ENCODE data around the gene ADORA1.

The ADORA1 gene

DNA sequence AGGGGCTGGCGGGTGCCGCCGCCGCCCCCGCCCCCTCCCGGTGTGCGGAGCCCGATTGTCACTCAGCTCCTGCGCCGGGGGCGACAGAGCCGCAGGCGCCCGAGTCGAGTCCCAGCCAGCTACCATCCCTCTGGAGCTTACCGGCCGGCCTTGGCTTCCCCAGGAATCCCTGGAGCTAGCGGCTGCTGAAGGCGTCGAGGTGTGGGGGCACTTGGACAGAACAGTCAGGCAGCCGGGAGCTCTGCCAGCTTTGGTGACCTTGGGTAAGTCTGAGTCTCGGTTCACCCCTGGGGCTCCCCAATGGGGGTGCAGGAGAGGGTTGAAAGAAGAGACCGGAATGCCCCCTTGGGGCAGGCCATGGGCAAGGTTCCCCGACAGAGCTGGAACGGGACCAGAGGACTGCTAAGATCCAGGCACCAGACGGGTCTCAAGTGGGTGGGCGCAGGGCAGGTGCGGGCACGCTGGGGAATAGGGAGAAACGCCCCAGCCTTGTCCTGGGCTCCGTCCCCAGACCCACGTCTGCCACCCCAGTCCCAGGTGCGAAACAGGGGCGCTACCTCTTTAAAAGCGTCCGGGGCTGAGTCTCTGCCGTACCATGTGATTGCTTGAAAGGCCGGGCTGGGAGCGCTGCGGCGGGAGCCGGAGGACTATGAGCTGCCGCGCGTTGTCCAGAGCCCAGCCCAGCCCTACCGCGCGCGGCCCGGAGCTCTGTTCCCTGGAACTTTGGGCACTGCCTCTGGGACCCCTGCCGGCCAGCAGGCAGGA, at the start of gene ADORA1:
TSS of gene ADORA1 (plus strand) at position 61 of the 765 bp plus-strand sequence. CDS start 1,116 bp downstream, outside the sequence.
- no peak for DNase-seq

DNA sequence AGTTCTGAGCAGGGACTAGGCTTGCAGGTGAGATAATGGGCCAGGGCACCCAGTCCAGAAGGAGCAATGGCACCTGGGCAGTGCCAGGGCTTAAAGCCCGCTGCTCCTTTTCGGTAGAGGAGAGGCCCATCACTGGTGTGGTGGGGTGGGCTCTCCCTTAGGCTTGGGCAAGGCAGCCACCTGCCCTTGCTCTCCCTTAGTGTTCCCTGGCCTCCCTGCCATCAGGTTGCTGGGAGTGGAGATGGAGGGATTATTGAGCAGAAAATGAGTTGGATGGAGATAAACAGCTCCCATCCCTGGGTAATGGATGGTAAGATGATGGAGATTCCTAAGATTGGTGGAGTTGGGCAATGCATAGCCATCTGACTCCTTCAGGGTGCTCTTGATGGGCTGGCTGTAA, 49.6 kb upstream of the ADORA1 start:
- no peak for DNase-seq

DNA sequence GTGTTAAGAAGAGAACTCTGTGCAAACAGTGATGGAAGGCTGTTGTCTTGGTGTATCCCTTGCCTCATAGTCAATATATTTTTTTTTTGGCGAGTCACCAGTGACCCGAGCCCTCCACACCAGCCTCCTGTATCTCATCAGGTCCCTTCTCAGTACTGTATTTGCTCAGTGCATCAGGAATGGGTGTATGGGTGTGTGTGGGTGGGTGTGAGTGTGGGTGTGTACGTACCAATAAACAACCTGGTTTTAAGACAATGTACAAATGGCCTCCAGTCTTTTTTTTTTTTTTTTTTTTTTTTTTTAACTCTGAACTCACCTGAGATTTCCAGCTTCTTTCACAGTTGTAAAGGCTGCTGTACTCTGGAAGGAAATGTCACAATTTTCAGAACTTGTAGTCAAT, 49.0 kb upstream of the ADORA1 start:
- no peak for DNase-seq

DNA sequence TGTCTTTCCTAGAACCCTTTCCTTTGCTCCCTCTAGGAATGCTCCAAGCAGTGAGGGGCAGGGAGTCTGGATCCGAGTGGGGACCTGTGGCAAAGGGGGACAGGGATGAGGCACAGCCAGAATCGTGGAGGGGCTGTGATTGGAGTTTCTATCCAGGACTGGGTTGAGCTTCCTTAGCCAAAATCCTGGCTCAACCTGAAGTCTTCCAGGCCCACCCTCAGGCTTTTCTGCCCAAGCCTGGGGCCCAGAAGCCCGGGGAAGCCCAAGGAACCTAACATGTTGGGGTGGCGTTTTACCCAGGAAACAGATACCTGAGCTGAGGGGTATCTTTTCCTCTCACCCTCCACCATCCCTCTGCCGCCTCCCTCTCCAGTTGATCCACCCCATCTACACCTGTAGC, 47.1 kb upstream of the ADORA1 start:
- DNase-seq: no peak

DNA sequence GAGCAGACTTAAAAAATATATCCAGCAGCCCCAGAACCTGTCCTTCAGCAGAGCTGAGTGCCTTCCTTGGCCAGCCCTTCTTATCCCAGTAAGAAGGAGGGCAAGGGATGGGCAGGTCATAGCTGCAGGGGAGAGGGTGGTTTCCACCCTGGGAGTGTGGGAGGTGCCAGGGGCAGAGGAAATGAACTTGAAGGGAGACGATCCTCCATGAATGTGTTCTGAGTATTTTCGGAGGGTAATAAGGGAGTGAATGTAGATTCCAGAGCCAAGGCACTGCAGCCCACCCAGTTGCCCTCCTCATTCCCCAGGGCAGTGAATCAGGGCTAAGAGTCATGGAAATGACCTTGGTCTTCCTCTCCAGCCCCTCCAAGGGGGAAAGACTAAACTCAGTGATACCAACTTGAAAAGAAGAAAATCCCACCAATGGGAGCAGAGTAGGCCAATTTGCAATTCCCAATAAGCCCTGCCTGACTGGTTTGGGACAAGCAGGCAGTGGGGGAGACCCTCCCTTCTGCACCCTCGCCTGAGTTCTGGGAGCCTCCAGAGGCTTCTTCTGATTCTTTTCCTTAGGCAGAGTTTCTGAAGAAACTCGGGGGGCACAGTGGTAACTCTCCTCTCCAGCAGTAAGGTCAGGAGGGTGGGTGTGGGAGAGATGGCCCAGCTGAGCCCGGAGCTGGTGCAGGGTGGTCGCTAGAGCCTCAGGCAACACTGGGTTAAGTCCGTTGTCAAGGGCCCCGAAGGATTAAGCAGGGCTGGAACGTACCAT, 45.9 kb upstream of the ADORA1 start:
- no peak for DNase-seq

DNA sequence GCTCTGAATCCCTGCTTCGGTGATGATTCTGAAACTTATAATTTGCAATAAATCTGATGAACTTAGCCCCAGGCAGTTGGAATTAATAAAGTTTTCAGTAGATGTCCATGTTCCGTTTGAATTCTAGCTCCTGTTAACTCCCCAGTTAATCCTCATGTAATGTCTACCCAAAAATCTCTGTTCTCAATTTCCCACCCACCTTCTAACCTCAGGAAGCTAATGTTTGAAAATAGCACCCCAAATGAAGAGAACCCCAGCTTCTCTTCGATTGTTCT, 45.4 kb upstream of the ADORA1 start:
- no peak for DNase-seq

DNA sequence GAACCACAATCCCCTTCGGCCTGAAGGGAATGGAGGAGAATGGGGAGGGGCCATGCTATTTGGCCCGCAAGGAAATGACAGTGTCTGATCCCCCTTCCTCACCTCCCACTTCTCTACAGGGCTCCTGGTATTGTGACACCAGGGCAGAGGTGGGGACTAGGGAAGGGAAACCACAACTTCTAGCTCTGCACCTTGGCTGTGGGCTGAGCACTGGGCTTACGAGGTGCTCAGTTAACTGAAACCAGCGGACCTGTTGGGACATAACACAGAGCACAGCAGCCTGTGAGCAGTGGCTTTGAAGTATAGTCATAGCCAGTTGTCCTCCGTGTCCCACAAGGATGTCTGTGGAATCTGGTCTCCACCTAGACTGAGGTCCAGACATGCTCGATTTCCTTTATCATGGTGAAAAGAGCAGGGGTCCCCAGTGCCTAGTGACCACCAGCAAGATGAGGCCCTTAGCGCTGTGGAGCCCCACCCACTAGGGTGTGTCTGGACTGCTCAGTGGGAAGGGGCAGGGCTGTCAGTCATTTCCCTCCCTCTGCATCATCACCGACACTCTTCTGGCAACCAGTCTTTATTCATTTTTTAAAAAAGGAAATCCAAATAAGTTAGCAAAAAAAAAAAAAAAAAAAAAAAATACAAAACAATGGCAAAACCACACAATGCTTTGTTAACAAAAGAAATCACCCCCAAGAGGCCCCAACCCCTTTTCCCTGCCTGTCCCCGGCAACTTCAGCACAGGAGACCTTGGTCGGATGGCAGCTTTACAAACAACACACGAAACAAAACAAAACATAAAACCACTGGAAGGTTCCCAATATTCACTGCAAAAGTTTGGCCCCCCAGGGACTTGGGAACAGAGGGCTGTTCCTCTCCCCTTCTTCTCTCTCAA, 44.7 kb upstream of the ADORA1 start:
- DNase-seq: no peak

DNA sequence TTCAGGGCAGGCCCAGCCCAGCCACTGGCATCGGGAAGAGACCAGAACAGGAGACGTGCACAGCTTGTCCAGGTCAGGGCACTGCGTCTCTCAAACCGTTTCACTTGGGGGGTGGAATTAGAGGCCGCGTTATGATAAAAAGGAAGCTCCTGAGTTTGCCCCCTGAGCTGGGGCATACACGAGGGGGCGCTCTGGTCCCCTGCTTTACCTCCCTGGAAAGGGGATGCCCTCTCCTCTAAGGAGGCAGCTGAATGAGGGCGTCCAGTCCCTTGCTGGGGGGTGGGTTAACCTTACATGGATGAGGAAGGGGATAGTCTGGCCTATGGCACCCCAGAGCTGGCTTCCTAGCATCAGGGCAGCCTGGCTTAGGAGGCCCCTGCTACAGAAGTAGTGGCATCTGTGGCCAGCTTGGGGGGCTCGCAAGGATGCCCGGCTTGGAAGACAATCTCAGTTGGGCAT, 44.0 kb upstream of the ADORA1 start:
- DNase-seq: no peak

DNA sequence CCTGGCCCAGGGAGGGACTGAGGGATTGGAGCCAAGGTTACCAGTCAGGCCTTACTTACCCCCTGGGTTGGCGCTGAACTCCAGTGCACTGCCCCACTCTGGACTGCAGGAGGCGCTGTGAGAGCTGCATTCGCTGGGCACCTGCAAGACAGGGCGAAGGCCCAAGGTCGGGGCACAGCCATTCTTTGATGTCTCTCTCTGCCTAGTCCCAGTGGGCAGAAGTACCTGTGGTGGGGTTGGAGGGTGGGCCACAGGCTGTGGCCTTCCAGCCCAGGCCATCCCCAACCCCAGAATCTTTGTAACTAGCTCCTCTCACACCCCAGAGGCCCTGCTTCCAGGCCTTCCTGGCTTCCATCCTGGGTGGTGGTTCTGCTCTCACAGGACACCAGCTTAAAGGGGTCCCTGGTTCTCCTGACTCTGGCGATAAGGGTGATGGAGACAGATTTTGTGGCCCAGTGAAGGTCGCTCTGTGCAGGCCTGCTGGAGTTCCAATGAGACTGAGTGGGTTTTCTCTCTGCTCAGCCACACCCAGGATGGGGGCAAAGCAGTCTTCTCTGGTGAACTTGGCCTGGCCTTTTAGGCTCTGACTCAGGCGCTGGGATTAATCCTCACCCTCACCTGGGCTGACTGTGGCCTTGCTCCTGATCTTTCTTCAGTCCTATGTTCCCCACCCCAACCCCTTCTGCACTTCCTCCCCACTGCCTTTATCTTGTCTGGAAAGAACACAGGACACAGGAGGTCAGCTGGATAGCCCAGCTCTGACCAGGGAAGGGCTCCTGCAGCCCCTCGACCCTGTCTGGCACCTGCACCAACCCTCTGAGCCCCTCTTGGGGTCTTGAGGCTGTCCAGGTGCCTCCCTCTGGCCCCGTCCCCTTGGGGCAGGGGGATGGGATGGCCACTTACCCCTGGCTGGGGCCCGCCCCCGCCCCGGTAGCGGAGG, 42.7 kb upstream of the ADORA1 start:
- DNase-seq: no peak

DNA sequence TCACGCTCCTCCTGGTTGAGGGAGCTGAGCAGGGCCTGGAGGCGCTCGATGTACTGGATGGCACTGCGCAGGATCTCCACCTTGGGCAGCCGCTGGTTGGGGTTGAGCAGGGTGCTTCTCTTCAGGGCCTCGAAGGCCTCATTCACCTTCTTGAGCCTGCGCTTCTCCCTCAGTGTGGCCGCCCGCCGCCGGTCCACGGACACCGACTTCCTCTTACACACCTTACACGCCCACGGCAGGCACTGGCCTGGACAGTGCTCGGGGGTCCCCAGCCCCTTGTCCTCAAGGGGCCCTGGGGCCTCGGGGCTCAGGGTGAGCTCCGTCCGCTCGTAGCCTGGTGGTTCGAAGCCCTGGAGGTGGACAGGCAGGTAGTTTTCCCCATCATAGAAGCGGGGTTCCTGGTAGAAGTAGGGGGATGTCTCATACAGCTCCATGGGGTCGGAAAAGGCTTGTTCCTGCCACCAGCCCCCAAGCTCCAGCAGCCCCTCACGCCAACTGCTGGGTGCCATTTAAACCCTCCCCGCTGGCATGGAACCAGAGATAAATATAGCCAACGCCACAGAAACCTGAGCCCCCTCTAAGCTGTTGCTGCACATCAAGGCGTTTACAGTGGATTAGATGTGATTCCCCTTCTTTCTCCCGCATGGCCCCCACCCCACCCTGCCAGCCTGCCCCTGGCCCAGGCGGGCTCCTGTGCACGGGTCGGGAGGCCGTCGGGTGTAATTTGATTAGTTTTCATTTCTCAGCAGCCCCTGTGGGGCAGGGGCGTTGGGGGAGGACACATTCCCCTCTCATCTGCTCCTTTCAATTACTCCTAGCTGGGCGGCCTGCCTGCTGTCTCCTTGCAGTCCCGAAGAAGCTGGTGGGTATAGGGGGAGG, 41.8 kb upstream of the ADORA1 start, which contains the start of gene MYOG:
TSS of gene MYOG (minus strand) at position 485 of the 879 bp plus-strand sequence. CDS start at position 434, 51 bp downstream.
- DNase-seq: no peak

DNA sequence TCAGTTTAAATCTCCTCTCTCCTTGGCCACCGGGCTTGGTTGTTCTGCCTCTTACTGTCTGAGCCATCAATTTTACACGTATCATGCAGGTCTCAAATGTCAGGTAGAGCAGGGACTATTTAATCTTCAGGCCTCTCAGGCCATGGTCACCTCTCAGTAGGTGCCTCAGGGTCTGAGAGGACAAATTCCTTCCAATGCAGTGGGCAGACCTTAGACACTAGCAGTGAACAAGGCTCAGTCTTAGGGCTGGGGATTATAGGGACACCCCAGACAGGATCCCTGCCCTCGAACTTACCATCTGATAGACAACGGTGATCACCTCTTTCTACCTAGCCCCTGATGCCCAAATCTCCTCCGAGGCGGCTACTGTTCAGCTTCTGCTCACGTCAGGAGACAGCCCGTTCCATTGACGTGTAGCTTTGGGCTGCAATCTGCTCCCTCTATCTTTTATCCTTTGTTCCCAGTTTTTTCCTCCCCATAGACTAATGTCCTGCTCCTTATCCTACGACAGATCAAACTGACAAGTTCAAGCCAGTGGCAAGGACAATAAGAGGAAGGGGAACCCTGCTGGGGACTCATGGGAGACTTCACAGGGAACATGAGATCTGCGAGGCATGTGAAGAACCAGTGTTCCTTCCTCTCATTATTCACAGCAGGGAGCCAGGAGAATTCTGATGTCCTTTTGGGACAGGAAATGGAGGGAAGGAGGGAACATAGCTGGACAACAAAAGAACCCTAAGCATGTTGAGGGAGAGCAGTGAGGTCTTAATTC, 40.3 kb upstream of the ADORA1 start:
- no peak for DNase-seq

DNA sequence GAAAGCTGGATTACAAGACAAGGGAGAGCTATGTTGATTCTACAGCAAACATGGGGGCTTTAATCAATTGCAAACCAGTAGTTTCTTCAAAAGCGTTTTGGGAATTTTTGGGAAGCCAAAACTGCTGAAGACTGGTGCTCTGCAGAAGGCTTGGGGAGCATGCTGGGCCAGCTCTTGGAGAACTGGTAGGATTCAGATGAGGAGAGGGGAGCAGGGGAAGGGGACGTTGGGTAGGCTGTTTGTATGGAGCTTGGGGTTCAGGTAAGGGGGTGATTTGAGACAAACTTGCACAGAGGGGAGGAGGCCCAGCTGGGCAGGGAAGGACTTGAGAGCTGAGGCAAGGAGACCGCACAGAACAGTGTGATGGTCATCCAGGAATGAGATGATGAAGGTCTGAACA, 39.1 kb upstream of the ADORA1 start:
- DNase-seq: no peak

DNA sequence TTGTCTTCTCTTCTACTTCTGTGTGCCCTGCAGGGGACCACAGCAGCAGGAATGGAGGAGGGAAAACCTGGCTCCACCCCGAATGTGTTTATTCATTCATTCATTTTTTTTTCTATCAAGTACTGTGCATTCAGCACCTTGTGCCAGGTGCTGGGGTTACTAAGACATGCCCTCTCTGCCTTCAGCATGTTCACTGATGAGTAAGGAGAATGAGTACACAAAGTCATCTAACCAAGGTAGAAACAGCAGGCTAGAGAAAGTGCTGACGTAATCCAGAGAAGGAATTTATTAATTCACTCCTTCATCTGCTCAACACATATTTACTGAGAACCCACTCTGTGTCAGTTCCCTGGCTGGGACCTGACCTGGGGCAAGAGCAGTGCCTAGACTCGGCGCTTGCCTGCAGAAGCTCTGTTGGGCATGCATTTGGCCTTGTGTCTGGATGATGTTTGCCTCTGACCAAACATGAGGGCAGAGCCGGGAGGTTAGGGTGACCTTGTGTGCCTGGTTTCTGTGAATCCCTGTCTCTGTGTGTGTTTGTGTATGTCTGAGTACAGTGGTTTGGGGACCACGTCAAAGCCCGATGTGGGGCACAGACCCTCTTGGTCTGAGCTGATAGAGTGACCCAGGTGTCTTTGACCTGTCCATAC, 38.4 kb upstream of the ADORA1 start:
- no peak for DNase-seq

DNA sequence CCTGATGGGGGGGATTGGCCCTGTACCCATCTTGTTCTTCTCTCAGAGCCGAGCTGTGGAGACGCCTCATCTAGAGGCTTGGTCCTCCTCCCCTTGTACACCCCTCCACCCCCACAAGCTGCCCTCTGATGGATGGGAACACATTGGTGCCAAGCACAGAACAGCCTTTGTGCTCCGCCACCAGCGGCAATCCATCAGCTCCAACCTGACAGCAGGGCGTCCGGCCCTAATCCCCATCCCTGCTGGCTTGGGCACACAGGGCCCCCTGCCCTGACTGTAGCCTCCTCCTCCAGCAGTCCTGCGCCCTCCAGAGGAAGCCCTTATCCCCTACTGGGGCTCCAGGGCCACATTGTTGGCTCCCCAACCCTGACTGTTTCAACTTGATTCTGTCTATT, 37.9 kb upstream of the ADORA1 start:
- DNase-seq: no peak

DNA sequence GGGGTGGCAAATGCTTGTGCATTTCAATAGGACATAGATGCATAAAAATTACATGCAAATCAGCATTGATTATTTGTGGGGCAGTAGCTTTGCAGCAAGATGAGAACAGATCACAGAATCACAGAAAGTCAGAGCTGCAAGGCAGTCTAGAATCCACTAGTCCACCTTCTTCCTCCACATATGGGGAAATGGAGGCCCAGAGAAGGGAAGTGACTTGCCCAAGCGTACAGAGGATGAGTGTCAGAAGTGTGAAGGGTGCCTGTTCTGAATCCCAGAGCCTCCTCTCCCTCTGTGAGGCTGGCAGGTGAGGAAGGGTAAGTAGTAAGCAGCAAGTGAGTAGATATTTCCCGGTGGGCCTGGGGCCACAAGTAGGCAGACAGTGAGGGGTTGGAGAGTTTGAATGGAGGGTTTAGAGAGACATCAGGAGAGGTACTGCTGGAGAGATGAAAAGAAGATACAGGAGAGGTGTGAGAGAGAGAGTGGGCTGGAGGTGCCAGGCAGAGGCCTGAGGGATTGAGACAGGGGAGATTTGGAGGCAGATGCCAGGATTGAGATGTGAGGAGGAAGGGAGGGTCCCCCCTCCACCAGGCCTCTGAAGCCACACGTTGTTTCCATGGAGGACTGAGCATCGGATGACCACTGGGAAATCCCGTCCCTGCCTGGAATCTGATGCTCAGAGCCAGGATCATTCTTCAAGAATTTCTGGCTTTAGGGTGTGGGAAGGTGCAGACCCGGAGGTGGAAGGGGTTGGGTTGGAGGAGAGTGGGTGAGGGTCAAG, 36.9 kb upstream of the ADORA1 start:
- DNase-seq: no peak

DNA sequence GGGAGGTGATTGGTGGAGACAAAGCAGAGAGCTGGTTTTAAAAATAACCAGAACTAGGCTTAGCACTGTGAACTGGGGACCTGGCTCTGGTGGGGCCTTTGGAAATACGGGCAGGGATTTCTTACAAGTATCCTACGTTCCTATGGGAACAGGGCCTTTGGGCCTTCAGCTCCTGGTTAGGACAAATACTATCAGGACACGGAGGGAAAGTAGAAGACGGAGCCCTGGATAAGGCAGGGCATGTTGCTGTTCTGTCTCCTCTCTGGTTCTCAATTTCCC, 36.4 kb upstream of the ADORA1 start:
- DNase-seq: no peak

DNA sequence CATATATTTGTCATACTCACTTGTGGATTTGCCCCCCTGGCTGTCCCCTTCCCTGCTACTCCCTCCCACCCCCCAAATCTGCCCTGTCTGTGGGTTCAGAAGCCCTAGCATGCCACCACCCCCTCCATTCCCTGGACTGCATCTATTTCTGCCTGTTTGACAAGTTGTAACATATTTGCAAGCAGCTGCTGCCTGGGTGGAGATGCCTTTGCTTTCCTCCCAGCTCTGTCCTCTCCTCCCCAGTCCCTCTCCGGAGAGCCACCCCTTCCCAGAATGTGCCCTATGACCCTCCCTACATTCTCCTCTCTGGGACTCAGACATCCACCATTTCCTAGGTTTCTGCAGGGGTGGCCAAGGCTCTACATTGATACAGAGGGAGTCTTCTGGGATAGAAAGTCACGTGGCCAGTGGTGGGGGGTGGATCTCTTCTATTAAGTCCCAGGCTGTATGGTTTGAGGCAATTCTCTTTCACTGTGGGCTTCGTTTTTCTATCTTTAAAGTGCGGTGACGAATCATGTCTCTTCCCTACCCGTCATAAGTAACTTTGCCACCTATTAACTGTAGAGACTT, 35.7 kb upstream of the ADORA1 start:
- DNase-seq: no peak

DNA sequence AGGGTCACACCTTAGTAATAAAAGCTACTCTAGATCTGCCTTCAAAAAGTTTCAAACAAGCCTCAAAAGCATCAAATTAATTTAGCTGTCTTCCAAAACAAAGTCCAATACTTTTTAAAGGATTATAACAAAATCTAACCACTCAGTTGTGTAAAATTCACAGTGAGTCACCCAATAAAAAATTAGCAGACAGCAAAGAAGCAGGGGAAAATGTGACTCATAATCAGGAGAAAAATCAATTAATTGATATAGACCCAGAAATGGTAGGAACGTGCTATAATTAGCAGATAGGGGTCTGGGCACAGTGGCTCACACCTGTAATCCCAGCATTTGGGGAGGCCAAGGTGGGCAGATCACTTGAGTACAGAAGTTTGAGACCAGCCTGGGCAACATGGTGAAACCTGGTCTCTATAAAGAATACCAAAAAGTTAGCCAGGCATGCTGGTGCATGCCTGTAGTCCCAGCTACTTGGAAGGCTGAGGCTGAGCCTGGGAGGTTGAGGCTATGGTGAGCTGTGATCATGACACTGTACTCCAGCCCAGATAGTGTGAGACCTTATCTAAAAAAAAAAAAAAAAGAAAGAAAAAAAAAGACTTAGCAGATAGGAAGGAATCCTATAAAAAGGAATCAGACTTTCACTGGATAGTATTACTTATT, 33.6 kb upstream of the ADORA1 start:
- DNase-seq: no peak

Data from activated CD4-positive, alpha-beta T cell treated with anti-CD3 and anti-CD28 coated beads, Interleukin-2, amount 50 U/mL, for 4 hours (primary cell).